Pancreas (tissue), 10 donors: Measurements from ENCODE around the gene SOWAHA. TPM values are rescaled to one million over a fixed set of nuclear protein-coding genes. Genes with fewer than 3 reads are reported as not detected.

Experiments used
- ATAC-seq, 4 donors: fragments of 200-7000 bp; cut with Tn5 transposase; one replicate each; pipeline versions ENCODE4 v1.8.0 to v1.9.1; 2020; ENCODE audit warnings: mild to moderate bottlenecking in 4 of 4, moderate library complexity in 4 of 4
- DNase-seq, 6 donors: peaks; one replicate each; pipeline ENCODE4 v3.0.0-alpha.2; 2020
- FAIRE-seq: peaks from 2 replicates; lab custom pipeline; 2012; peaks lifted over from hg19 to GRCh38; lab: Jason Lieb, UNC
- H3K27ac ChIP-seq, 4 donors: fragments of 200-600 bp; sonication (generic); 1 replicate in 3 of 4; 2 replicates in 1 of 4; pipeline versions ENCODE4 v1.5.0 to v1.8.0; 2020
- H3K27me3 ChIP-seq, 4 donors: fragments of 200-600 bp; one replicate each; pipeline ENCODE4 v1.8.0; 2021
- H3K36me3 ChIP-seq, 3 donors: fragments of 200-600 bp; sonication (generic) in 1 of 3; one replicate each; pipeline versions ENCODE4 v1.5.0 to v1.8.0; 2020 to 2021
- H3K4me1 ChIP-seq, 3 donors: fragments of 200-600 bp; one replicate each; pipeline ENCODE4 v1.8.0; 2021
- H3K4me3 ChIP-seq, 4 donors: fragments of 200-600 bp; sonication (generic) in 2 of 4; one replicate each; pipeline versions ENCODE4 v1.5.0 to v1.8.0; 2020 to 2021
- H3K9me3 ChIP-seq, 4 donors: fragments of 200-600 bp; one replicate each; pipeline ENCODE4 v1.8.0; 2021
- WGBS, 2 donors: extraction: QIAGEN DNeasy Blood & Tissue Kit; methylation state at CpG; one replicate each; pipeline ENCODE4 v1.1.7; 2013; 5-methylcytosine and 5-hydroxymethylcytosine counted together
- intact Hi-C, 3 donors: fragments of 100-400 bp; cut with DNase I; formaldehyde crosslinking; loops; one replicate each; pipeline versions ENCODE4 v1.11.1 to v1.14.2; 2022
- polyA plus RNA-seq, 2 donors: library from polyadenylated mRNA; stranded (reverse); fragments of 200-250 nt; gene quantifications; one replicate each; pipeline ENCODE4 v1.2.3, GENCODE V29; 2013
- total RNA-seq, 6 donors: library from RNA; stranded (reverse); fragmentation: NEBNext Ultra II Directional in 4 of 6; extraction: Animal tissue kit (Norgen Biotek cat#: 25700) in 4 of 6; gene quantifications; one replicate each; pipeline versions ENCODE4 v1.2.1 to v1.2.4, GENCODE V29; 2021 to 2023
- TF ChIP-seq, protein P1 (sequence below), 4 donors: fragments of 200-600 bp; sonication (generic) in 3 of 4; IDR thresholded peaks; one replicate each; pipeline versions ENCODE4 v1.5.0 to v1.8.0; 2021; ENCODE audit warnings: antibody characterized with exemption in 4 of 4
- donor health status: healthy with polysubstance abuse.
- donor health status: DM: no; HTN: no; CAD: no; lungs with moderate emphysema.
- donor health status: DM: no; HTN: no; CAD: no.
- donor health status: control.
- donor health status: control.
- donor health status: Bipolar disorder and iron deficiency.
- donor health status: DM: yes; HTN: yes; CAD: no.
- donor health status: DM: no; HTN: no; CAD: no.
- donor health status: DM: no; HTN: no; CAD: no.
- donor health status: DM: yes; HTN: yes; CAD: no.

SOWAHA gene
- total and polyA plus RNA-seq, 8 donors, result 1.4 to 5.0 (median 1.9) TPM

DNA sequence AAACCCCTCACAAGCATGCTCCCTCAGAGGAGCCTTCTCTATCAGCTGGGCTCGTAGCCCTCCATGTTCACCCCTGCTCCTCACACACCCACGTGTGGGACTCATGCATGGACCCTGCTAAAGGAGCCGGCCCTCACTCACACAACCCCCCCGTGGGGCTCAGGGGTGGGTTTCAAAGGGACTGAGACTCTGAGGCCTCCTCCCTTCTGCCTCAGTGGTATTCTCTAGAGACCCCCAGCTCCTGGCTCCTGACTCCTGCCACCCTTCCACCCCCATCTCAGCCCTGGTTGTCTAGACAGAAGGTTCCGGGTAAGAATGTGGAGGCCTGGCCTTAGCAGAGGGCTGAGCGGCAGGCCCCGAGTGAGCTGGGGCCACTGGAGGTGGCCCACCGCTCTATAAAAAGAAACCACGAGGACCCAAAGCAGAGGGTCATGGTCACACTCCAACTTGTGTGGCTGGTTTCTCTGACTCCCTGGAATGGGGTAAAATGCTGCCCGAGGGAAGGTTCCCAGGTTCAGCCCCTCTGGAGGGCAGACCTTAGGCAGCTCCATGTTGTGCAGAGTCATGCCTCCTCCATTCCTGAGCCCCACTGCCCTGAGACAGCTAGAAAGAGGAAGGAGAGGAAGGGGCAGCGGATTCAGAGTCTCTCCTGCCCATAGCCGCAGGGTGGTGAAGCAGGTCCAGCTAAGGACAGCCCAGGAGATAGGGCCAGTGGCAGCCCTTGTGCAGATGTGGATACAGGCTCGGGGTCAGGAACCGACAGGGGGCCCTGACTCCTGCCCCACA, 46.9 kb upstream of the SOWAHA start:
- Histone ChIP-seq H3K36me3 (peaks cover 0 to 26% (median 0%) of the 10 kb centered on the region in 3 donors), H3K4me1 (no peaks in the 10 kb centered on the region), H3K4me3 (no peak overlapping the region), H3K27me3 (no peaks in the 10 kb centered on the region), H3K9me3 (no peaks in the 10 kb centered on the region), H3K27ac (no peak overlapping the region)
- TF ChIP-seq, protein P1, sequence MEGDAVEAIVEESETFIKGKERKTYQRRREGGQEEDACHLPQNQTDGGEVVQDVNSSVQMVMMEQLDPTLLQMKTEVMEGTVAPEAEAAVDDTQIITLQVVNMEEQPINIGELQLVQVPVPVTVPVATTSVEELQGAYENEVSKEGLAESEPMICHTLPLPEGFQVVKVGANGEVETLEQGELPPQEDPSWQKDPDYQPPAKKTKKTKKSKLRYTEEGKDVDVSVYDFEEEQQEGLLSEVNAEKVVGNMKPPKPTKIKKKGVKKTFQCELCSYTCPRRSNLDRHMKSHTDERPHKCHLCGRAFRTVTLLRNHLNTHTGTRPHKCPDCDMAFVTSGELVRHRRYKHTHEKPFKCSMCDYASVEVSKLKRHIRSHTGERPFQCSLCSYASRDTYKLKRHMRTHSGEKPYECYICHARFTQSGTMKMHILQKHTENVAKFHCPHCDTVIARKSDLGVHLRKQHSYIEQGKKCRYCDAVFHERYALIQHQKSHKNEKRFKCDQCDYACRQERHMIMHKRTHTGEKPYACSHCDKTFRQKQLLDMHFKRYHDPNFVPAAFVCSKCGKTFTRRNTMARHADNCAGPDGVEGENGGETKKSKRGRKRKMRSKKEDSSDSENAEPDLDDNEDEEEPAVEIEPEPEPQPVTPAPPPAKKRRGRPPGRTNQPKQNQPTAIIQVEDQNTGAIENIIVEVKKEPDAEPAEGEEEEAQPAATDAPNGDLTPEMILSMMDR (IDR thresholded peaks at IDR 0.05), result no peak
- intact Hi-C loops, result no loop called here
- WGBS, 2 donors, result 89 to 92% methylated on average over 14 of the region's 14 CpGs
- DNase-seq (peak in 1 of 6 donors; percentile 36), FAIRE-seq (no peak), ATAC-seq (no peak)

DNA sequence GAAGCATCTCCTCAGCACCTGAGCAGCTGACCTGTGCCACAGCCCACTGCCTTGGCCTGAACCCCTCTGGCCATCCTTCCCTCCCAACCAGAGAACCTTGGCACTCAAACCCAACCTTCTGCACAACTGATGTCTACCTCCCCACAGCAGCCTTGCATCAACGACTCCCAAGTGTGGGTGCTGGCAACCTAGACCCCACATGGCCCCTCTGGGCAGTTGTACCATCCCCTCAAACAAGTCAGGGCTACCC, 46.4 kb upstream of the SOWAHA start:
- H3K4me3 ChIP-seq, result no peak overlapping the region
- H3K27ac ChIP-seq, result no peak overlapping the region
- peaks cover 0 to 26% (median 0%) of the 10 kb centered on the region in 3 donors for H3K36me3 ChIP-seq
- no peaks in the 10 kb centered on the region for H3K27me3 ChIP-seq
- ATAC-seq (no peak), FAIRE-seq (no peak), DNase-seq (no peak)
- WGBS, 2 donors, result 93 to 95% methylated on average over 1 of the region's 1 CpG
- TF ChIP-seq, protein P1 (IDR thresholded peaks at IDR 0.05), result no peak
- H3K9me3 ChIP-seq, result no peaks in the 10 kb centered on the region
- H3K4me1 ChIP-seq, result no peaks in the 10 kb centered on the region
- intact Hi-C loops, result no loop called here

DNA sequence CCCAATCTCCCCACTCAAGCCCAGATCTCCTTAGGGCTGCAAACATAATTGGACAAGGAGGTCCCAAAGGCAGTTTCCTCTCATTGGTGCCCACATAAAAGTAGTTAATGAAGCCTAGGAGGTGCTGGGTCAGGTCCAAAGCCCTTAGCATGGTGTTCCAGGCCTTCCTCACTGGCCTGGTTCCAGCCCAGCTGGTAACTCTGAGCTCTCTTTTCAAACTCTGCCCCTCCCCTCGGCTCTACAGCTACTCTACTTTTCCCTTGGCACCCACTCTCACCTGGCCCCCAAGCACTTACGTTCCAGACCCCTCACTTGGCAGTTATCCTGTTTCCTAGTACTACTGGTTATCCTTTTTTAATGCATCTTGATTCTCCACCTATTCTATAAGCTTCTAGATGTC, 46.0 kb upstream of the SOWAHA start:
- WGBS, 2 donors, result 50 to 51% methylated on average over 2 of the region's 2 CpGs
- no peak for FAIRE-seq
- Histone ChIP-seq H3K4me1 (no peaks in the 10 kb centered on the region), H3K27me3 (no peaks in the 10 kb centered on the region), H3K27ac (no peak overlapping the region), H3K4me3 (no peak overlapping the region), H3K9me3 (no peaks in the 10 kb centered on the region), H3K36me3 (peaks cover 0 to 26% (median 0%) of the 10 kb centered on the region in 3 donors)
- ATAC-seq, result no peak
- DNase-seq, result no peak
- intact Hi-C loops, result no loop called here
- TF ChIP-seq, protein P1 (IDR thresholded peaks at IDR 0.05), result no peak

DNA sequence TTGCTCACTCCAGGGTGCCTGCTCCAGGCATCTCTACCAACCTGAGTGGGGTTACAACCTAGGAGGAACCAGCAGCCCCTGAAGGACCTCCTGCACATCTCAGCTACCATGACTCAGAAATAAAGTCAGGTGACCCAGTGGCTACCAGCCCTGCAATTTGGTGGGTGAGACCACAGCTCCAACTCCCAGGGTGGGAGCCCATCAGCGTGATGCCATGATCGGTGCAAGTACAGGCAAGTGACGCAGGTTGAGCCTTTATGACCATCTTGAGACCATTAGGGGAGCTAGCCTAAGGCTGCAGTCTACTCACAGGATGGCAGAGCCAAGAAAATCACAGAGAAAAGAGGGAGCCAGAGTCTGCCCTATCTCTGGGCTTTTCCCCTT, 44.6 kb upstream of the SOWAHA start:
- Histone ChIP-seq H3K27ac (no peak overlapping the region), H3K4me1 (no peaks in the 10 kb centered on the region), H3K27me3 (no peaks in the 10 kb centered on the region), H3K36me3 (peaks cover 0 to 17% (median 0%) of the 10 kb centered on the region in 3 donors), H3K9me3 (no peaks in the 10 kb centered on the region), H3K4me3 (no peak overlapping the region)
- FAIRE-seq (no peak), ATAC-seq (no peak), DNase-seq (no peak)
- 96 to 97% methylated on average over 3 of the region's 3 CpGs for WGBS, 2 donors
- intact Hi-C loops, result no loop called here
- TF ChIP-seq, protein P1 (IDR thresholded peaks at IDR 0.05), result no peak

DNA sequence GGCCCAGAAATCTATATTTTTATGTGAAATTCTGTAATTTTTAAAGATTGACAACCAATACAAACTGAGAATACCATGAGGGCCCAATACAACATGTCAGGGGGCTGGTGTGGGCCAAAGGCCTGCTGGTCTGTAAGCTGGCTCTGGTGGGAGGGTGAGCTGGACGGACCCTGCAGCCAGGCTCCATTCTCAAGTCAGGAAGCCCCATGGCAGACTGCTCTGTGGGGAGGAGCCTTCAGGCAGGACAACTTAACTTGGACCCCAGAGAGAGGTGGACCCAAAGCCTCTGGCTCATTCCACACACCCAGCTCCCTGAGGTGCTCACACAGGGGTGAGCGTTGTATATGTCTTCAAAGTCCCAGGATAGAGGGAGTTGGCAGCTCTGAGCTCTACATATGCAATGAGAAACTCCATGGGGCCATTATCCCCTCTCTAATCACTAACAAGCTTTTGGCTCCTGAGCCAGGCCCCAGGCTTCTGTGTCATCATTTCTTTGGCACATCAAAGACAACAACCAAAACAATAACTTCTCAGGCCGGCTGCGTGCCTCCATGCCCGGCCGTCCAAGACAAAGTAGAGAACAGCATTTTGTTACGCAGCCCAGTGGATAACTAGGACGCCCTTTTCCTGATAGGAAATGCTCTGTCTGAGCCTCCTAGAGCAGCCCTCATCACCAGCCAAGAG, 42.5 kb upstream of the SOWAHA start:
- TF ChIP-seq, protein P1 (IDR thresholded peaks at IDR 0.05), result no peak
- no peak for FAIRE-seq

More for the DNA sequence above, 42.5 kb upstream of the SOWAHA start:
- ATAC-seq (no peak), DNase-seq (no peak)
- 87 to 92% methylated on average over 8 of the region's 8 CpGs for WGBS, 2 donors
- Histone ChIP-seq H3K9me3 (no peaks in the 10 kb centered on the region), H3K27ac (no peak overlapping the region), H3K4me1 (peaks cover 0 to 5% (median 0%) of the 10 kb centered on the region in 3 donors), H3K36me3 (no peaks in the 10 kb centered on the region), H3K4me3 (no peak overlapping the region), H3K27me3 (no peaks in the 10 kb centered on the region)
- intact Hi-C loops, result no loop called here
